ENCODE results near the gene CCR7.

GRCh38 chr17:40509626-40510327 lies 55.5 kb downstream of the CCR7 start:
- TF ChIP-seq POLR2A (IDR thresholded peaks at IDR 0.05) (no peak), CTCF (IDR thresholded peaks at IDR 0.05) (no peak)

All from ovary (tissue), 3 donors.